OCI-LY3 (cell line): ENCODE data around the gene TLR9.

Experiments
- CTCF ChIP-seq: fragments of 200-600, 300-600 bp; sonication (generic); IDR thresholded peaks from 2 replicates; pipeline ENCODE4 v1.5.1; 2014; ENCODE audit warnings: antibody characterized with exemption, low read length, low read depth
- EZH2phosphoT487 ChIP-seq: fragments of 200-600 bp; shearing (Covaris generic); IDR thresholded peaks from 2 replicates; pipeline ENCODE4 v1.6.1; 2018; ENCODE audit warnings: antibody characterized with exemption, mixed run types, low read depth

GRCh38 chr3:52210550-52211046, 14.8 kb downstream of the TLR9 start:
- TF ChIP-seq CTCF (no peak), EZH2phosphoT487 (no peak)
